Tibial nerve (tissue), 4 donors: ENCODE data around the gene LRRC59.

Experiments used
- CTCF ChIP-seq, 5 experiments: fragments of 200-600 bp in 3 of 5; fragments of 450-650 bp in 2 of 5; sonication (generic) in 3 of 5; IDR thresholded peaks; one replicate each; pipeline ENCODE4 v1.5.1; 2016 to 2019; ENCODE audit warnings: antibody characterized with exemption in 5 of 5, mild to moderate bottlenecking in 3 of 5, moderate library complexity in 2 of 5
- EP300 ChIP-seq, 2 donors: sonication (generic); formaldehyde crosslinking; IDR thresholded peaks; one replicate each; pipeline ENCODE4 v1.6.1; 2017; ENCODE audit warnings: antibody characterized with exemption in 2 of 2, mild to moderate bottlenecking in 1 of 2
- POLR2A ChIP-seq, 2 donors: fragments of 450-650 bp; IDR thresholded peaks; one replicate each; pipeline ENCODE4 v1.6.1; 2017; ENCODE audit warnings: antibody characterized with exemption in 2 of 2, mild to moderate bottlenecking in 2 of 2, moderate library complexity in 2 of 2

GRCh38 chr17:50445730-50446325, 48.5 kb upstream of the LRRC59 start:
- no peak for TF ChIP-seq CTCF (IDR thresholded peaks at IDR 0.05)
- TF ChIP-seq POLR2A (IDR thresholded peaks at IDR 0.05): no peak
- TF ChIP-seq EP300 (IDR thresholded peaks at IDR 0.05): no peak
